ENCODE measurements around the gene LRP1B. TPM values are rescaled to one million over a fixed set of nuclear protein-coding genes. Genes with fewer than 3 reads are reported as not detected.

The LRP1B gene
- total RNA-seq, 2 donors from 2014 or later, result 0.91 to 1.2 TPM

- intact Hi-C loops (cut with DNase I), result no loop called here
- Histone ChIP-seq H3K9me3 (no peaks in the 10 kb centered on the region), H3K4me3 (no peak overlapping the region), H3K27me3 (replicated peaks; ENCODE audit: insufficient read depth) (no peaks in the 10 kb centered on the region), H3K4me1 (replicated peaks) (no peaks in the 10 kb centered on the region), H3K36me3 (no peaks in the 10 kb centered on the region), H3K27ac (no peak overlapping the region)
- TF ChIP-seq POLR2A (IDR thresholded peaks at IDR 0.05), result no peak
- no peak for TF ChIP-seq CTCF (IDR thresholded peaks at IDR 0.05)
- TF ChIP-seq POLR2AphosphoS5 (IDR thresholded peaks at IDR 0.05), result no peak
- DNase-seq (ENCODE audit: low spot score), result no peak
- WGBS, result 72% methylated on average over 3 of the region's 3 CpGs
These were observed 11.8 kb upstream of the LRP1B start for GRCh38 chr2:142142595-142142994.

- intact Hi-C loops (cut with DNase I), result no loop called here
- Histone ChIP-seq H3K4me1 (replicated peaks) (no peaks in the 10 kb centered on the region), H3K27ac (no peak overlapping the region), H3K4me3 (no peak overlapping the region), H3K36me3 (no peaks in the 10 kb centered on the region), H3K27me3 (replicated peaks; ENCODE audit: insufficient read depth) (no peaks in the 10 kb centered on the region), H3K9me3 (no peaks in the 10 kb centered on the region)
- TF ChIP-seq CTCF (IDR thresholded peaks at IDR 0.05) (peak in 3 of 4 experiments; percentile 44 to 51 (median 45)), POLR2AphosphoS5 (IDR thresholded peaks at IDR 0.05) (no peak)
- no peak for DNase-seq (ENCODE audit: low spot score)
- 5% methylated on average over 2 of the region's 2 CpGs for WGBS
These were observed 9.6 kb upstream of the LRP1B start for GRCh38 chr2:142140434-142140845.

GRCh38 chr2:142139384-142139783, 8.6 kb upstream of the LRP1B start:
- Histone ChIP-seq H3K4me1 (replicated peaks) (no peaks in the 10 kb centered on the region), H3K27ac (no peak overlapping the region), H3K36me3 (no peaks in the 10 kb centered on the region), H3K9me3 (no peaks in the 10 kb centered on the region), H3K4me3 (no peak overlapping the region), H3K27me3 (replicated peaks; ENCODE audit: insufficient read depth) (no peaks in the 10 kb centered on the region)
- intact Hi-C loops (cut with DNase I), result no loop called here
- DNase-seq (ENCODE audit: low spot score), result no peak
- TF ChIP-seq POLR2AphosphoS5 (IDR thresholded peaks at IDR 0.05) (no peak), CTCF (IDR thresholded peaks at IDR 0.05) (no peak), POLR2A (IDR thresholded peaks at IDR 0.05) (no peak)
- WGBS, result 51% methylated on average over 4 of the region's 4 CpGs

GRCh38 chr2:142136571-142136970, 5.8 kb upstream of the LRP1B start:
- H3K36me3 ChIP-seq, result no peaks in the 10 kb centered on the region
- no peaks in the 10 kb centered on the region for H3K27me3 ChIP-seq (replicated peaks; ENCODE audit: insufficient read depth)
- TF ChIP-seq POLR2AphosphoS5 (IDR thresholded peaks at IDR 0.05) (no peak), POLR2A (IDR thresholded peaks at IDR 0.05) (no peak), CTCF (IDR thresholded peaks at IDR 0.05) (no peak)
- no peaks in the 10 kb centered on the region for H3K4me1 ChIP-seq (replicated peaks)
- no peaks in the 10 kb centered on the region for H3K9me3 ChIP-seq
- intact Hi-C loops (cut with DNase I), result no loop called here
- H3K4me3 ChIP-seq, result no peak overlapping the region
- DNase-seq (ENCODE audit: low spot score), result no peak
- no peak overlapping the region for H3K27ac ChIP-seq

GRCh38 chr2:142134911-142135310, 4.1 kb upstream of the LRP1B start:
- Histone ChIP-seq H3K4me1 (replicated peaks) (peaks cover 1% of the 10 kb centered on the region), H3K27me3 (replicated peaks; ENCODE audit: insufficient read depth) (no peaks in the 10 kb centered on the region), H3K27ac (no peak overlapping the region), H3K9me3 (no peaks in the 10 kb centered on the region), H3K36me3 (no peaks in the 10 kb centered on the region), H3K4me3 (no peak overlapping the region)
- WGBS, result 73% methylated on average over 3 of the region's 3 CpGs
- no peak for TF ChIP-seq POLR2A (IDR thresholded peaks at IDR 0.05)
- no peak for TF ChIP-seq POLR2AphosphoS5 (IDR thresholded peaks at IDR 0.05)
- no peak for TF ChIP-seq CTCF (IDR thresholded peaks at IDR 0.05)
- intact Hi-C loops (cut with DNase I), result no loop called here
- DNase-seq (ENCODE audit: low spot score), result no peak
